ENCODE results near the gene TMEM175.

TMEM175 gene

DNA sequence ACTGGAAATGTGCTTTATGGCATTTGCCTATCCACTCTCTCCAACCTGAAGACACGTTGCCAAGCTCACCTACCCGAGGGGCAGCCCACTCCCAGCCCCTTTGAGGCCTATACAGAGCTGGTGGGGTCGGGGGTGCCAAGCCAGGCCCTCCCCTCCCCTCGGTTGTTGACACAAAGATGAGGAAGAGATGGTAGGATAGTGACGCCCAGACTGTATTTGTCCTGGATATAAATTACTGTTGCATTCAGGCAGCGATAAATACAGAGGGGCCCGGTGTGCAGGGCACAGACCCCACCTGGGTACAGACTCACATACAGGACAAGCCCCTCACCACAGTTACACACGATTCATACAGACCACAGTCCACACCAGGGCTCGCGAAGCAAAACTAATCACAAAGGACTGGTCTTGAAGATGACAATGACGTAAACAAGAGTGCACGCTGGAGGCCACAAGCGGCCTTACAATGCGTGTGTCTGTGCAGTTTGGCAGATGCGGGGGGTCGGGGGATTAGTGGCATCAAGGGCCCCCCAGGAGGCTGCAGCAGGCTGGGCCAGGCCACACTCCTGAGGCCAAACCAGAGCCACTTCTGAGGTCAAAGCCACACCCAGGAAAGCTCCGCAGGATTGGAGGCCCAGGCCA is 26.6 kb downstream of the TMEM175 start:
- DNase-seq (ENCODE audit: low read depth in 2 of 2): no peak

DNA sequence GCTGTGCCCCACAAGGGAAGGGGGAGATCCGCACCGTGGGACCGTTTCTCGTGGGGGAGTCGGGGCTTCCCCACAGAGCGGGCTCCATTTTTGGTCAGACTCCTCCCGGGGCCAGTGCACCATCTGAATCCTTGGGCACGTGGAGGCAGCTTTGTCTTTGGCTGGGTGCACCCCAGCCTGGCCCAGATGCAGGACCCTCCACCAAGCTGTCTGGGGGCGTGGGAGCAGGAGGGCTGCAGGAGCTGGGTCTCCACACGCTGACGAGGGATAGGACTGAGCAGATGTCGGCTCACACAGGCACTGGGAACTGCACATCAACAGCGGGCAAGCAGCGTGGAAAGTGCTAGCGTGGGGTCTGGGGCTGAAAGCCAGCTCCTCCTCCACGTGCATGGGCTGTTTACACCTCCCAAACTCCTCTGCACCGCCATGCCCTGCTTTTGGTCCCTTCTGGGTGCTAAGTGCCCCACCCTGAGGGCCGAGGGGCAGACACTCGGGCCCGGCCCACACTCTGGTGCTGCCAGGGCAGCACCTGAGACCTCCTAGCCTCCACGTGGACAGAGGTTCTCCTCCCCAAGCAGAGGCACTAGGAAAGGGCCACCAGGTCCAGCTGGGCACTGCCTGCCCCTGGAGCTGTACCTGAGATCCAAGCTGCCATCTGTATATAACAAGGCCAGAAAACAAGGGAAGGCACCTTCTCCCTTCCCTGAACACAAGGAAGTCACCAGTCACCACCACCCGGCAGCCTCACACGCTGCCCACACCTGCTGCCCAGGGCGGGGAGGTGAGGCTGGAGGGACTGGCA is 27.3 kb downstream of the TMEM175 start:
- no peak for DNase-seq (ENCODE audit: low read depth in 2 of 2)

DNA sequence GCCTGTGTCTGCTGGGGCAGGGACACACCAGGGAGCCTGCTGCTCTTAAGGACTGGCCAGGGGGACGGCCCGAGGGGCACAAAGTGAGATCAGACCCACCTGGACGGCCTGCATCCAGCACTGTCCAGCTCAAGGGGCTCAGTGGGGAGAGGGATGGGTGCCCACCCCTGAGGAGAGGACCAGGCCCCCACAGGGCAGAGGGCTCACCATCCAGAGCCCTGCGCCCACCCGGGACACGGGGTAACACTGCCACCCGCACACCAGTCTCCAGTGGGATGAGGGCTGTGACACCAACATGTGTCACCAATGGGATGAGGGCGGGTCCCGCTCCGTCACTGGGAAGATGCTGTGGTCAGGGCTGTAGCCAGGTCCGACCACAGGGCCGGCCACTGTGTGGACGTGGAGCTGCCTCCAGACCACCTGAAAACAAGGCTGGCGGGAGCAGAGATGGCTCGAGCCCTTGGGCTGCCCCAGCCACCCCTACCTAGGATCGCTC is 27.9 kb downstream of the TMEM175 start:
- DNase-seq (ENCODE audit: low read depth in 2 of 2): no peak

DNA sequence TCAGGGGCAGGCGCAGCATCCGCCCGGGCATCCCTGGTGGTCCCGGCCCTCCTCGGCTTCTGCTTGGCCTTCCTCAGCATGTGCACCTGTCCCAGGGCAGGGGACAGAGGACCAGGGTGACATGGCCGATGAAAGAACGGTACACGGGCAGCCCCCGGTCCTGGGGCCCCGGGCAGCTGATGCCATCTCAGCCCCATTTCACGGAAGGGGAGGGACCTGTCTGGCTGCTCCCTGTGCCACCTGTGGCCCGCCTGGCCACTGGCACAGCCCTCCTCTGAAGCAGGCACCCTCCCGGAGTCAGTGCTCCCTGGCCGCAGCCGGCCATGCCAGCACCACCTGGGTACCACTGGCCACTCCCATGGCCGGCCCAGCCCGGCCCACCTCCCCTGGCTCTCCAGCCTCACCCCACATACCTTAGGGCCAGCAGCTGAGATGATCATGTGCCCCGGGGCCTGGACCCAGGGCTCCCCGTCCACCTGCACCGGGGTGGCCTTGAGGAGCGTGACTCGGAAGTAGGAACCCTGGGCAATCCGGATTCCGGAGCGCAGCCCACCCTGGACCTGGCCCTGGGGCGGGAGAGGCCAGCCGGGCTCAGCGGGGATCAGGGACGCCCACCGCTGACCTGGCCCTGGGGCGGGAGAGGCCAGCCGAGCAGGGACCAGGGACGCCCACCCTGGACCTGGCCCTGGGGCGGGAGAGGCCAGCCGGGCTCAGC is 28.5 kb downstream of the TMEM175 start:
- DNase-seq (ENCODE audit: low read depth in 2 of 2): no peak

DNA sequence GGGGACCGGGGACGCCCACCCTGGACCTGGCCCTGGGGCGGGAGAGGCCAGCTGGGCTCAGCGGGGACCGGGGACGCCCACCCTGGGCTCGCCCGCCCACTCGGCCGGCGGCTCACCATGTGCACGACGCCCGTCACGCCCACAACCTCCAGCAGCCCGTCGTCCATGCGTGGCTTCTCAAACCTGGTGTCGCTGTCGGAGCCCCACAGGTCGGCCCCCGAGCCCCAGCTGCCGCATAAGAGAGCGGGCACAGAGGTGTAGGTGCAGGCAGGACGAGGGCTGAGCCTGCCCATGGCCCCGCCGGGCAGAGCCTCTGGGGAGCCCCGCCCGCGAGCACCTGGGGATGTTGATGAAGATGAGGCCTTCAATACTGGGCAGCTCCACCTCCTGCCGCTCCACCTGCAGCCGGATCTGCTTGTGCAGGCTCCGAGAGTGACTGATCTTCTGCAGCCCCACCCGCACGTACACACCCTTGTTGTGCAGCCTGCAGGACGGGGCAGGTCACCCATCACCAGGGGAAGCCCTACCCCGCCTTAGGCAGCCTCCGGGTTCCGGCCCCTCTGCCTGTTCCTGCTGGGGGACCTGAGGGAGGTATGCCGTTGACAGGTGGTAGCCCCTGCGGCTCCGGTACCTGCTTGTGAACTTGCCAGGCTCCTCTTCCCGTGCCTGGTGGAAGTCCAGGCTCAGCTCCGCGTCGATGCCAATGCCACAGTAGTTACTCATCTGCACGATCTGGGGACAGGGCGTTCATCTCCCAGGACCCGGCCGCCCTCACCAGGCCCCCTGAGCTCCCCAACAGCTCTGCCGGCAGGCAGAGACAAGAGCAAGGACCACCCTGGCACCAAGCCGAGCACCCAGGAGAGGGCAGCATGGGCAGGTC is 29.3 kb downstream of the TMEM175 start:
- no peak for DNase-seq (ENCODE audit: low read depth in 2 of 2)

DNA sequence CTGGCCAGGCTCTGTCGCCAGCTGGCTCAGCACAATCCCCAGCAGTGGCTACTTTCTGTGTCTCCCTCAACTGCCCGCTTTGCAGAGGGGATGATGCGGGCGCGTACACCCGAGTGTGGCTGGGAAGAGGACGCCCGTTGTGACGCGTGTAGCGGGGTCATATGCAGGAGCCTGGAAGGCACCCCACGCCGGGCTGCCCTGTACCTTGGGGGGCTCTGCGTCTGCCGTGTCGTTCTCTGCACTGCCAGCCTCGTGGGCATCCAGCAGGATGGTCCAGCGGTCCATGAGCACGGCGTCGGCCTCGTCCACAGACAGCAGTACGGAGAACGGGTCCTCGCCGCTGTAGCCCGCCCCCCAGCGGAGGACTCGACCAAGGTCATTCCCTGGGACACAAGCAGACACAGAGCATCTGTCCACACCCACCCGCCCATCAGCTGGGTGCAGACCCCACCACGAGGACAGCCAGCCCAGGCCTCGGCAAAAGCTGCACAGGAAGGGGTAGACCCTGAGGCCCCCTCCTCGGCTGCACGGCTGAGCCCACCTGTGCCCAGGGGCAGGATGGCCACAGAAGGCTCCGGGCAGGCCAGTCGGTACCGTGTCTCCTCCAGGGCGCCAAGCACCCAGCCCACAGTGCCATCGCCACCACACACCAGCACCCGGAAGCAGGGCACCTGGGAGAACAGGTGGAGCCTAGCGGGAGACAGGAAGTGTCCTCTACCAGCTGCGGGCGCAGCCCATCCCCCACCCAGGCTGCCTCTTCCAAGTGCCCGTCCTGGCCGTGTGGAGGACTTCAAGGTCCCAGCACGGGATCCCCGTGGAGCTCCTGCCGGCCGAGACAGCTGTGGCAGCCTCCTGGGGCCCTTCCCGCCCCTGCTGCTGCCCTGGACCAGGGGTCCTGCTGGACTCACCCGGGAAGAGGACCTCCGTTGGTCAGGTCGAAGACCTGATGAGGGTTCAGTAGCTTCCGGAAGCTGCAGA is 30.3 kb downstream of the TMEM175 start:
- DNase-seq (ENCODE audit: low read depth in 2 of 2): no peak

DNA sequence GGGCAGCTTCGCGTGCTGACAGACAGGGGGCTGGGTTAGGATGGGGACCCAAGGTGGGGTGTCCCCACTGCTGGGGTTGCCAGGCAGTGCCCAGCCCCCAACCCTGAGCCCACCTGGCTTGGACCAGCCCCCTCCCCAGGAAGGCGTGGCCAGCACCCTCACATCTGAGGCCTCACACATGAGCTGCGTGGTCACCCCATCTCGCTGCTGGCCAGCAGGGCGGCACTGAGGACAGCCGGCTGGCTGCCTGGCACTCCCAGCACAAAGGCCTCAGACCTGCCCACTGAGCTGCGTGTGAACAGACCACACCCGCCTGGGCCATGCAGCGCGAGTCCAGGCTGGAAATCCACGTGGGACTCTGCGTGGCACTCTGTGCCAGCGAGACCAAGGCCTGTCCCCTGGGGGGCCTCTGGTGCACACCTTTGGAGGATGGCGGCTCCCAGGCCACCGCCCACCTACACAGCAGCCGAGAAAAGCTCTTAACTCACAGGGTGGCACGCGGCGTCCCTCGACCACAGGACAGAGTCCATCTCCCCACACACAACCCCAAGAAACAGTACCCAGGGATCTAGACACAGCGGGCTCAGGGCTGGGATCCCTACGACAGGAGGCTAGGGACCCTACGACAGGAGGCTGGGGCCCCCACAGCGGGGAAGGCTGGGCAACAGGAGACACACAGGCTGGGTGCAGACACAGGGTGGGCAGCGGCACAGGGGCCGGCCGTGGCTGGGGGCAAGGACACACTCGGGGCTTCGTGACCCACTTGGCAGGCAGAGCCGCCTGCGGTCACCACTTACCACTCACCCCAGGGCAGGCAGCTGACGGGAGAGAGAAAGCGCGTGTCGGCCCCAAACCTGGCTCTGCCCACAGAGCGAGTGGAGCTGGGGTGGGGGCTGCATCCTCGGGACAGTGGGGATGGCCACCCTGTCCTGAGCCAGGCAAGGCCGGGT is 31.3 kb downstream of the TMEM175 start:
- no peak for DNase-seq (ENCODE audit: low read depth in 2 of 2)

DNA sequence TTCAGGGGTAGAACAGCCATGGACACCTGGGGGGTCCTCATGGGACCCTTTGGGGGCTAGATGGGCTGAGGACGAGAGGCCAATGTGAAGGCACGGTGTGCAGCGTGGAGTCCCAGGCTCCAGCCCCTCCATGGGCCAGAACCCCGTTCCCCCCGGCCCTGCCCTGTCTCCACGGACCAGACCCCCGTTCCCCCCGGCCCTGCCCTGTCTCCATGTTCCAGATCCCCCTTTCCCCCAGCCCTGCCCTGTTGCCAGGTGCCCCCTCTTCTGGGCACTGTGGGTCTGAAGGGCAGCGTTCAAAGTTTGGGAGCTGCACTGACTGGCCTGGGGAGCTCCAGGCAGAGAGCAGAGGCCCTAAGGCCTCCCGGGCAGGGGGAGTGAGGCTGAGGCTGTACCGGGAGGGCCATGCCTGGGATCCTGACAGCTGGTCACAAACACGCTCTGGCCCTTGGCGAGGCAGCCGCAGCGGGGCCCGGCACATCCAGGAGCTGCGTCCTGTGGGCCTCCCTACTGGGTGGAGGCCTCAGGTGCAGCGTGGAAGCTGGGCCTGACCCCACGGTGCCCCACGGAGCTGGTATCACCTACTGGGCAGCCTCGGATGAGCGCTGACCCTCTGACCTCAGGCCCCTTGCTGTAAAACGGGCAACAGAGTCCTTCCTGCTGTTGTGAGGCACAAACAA is 32.2 kb downstream of the TMEM175 start:
- no peak for DNase-seq (ENCODE audit: low read depth in 2 of 2)

DNA sequence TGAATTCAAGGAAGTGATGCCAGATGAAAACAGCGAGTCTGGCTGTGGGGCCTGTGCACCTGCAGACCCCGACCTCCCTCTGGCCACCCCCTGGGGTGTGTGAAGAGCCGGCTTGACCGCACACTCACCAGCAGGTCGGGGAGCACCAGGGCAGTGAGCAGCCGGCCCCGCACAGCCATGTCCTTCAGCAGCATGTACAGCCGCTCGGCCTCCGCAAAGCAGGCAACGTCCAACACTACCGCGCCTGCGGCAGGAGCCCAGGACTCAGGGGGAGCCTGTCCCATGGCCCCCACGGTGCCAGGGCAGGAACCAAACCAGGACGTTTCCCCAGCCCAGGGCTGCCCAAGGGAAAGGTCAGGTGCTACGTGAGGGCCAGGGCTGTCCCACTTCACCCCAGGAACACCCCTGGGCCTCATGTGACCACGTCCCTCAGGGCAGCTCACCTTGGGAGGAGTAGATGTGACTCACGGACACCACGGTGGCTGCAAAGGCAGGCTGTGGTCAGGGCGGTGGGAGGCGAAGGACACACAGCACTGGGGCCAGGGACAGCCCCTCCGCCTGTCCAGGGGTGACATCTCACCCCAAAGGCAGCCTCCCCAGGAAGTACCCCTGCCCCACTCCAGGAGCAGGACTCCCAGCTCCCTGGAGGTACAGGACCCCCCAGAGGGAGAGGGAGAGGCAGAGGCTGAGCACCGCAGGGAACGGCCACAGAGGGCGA is 32.9 kb downstream of the TMEM175 start:
- DNase-seq (ENCODE audit: low read depth in 2 of 2): no peak

DNA sequence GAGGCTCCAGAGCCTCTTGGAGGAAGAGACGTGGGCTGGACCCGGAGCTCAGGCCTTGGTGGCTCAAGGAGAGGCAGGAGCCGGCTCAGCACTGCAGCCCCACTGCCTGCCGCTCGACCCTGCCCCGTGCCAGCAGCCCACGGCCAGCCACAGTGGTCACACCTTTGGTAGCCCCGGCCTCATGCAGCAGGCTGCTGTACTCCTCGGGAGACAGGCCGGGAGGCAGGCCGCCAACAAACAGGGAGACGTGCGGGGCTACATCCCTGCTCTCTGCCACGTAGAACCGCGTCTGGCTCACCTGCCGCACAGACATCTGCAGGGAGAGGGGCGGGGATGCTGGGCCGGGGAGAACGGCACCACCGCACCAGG is 33.5 kb downstream of the TMEM175 start:
- DNase-seq (ENCODE audit: low read depth in 2 of 2): no peak

DNA sequence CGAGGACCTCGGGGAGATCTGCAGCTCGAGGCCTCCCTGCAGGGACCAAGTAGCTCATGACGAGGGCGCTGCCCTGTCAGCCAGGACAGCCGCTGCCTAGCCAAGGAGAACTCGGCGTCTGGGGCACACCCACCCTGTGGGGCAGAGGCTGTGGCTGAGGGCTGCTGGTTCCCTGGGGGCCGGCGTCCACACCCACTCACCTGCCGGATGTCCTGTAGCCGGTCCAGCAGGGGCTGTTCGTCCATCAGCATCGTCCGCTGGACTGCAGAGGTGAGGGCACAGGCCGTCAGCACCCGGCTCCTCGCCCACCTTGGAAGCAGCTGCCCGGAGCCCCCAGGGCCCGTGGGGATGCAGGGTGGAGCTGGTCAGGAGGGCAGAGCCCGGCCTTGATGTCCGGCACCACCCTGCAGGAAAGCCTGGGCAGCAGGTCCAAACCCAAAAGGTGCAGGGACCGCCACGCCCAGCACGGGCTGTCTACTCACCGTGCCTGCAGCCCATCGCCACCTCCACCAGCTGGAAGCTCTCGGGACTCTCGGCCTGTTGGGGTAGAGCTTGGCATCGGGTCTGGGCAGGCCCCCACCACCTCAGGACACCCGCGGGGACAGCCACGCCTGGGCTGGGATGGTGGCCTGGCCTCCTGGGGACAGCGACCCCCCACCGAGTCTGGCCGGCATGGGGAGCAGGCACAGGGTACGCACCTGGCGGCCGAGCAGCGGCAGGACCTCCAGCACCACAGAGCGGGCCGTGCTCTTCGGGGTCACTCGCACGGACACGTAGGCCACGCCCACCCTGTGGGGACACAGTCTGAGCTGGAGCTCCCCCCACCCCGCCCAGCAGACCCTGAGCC is 34.2 kb downstream of the TMEM175 start:
- no peak for DNase-seq (ENCODE audit: low read depth in 2 of 2)

DNA sequence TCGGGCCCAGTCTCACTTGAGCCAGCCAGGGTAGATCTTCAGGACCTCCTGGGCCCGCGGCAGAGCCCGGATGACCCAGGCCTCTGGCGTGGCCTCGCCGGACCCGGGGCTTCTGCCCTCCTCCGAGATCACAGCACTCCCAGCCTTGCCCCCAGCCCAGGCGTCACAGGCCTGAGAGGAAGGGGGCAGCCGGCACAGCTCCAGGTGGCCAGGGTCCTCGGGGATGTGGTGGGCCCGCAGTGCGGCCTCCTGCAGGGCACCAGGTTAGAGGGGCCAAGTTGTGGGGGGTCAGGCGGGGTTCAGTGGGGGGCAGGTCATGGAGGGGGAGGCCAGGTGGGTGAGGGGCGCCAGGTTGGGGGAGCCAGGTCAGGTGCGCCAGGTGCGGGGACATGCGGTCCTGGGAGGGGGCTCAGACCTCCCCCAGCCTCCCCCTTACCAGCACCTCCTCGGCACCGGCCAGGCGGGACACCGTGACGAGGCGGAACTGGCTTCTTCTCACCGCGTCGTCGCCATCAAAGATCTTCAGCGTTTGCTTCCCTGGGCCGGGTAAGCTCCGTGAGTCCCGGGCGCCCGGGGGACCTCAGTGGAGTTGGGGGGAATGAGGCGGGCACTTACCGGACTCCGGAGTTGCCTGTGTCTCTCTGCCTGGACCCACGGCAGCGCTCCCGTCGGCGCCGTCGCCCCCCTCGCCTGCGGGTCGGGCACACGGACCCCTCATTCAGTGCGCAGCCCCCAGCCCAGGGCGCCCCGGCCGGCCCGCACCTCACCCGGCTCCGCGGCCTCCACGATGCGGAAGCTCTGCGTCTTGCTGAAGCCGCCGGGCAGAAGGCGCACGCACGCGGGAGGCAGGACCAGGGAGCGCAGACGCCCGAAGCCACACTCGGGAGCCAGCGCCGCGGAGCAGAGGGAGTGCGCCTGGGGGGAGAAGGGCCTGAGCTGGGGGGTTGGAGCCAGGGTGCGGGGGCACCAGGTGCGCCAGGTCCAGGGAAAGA is 35.1 kb downstream of the TMEM175 start:
- no peak for DNase-seq (ENCODE audit: low read depth in 2 of 2)

DNA sequence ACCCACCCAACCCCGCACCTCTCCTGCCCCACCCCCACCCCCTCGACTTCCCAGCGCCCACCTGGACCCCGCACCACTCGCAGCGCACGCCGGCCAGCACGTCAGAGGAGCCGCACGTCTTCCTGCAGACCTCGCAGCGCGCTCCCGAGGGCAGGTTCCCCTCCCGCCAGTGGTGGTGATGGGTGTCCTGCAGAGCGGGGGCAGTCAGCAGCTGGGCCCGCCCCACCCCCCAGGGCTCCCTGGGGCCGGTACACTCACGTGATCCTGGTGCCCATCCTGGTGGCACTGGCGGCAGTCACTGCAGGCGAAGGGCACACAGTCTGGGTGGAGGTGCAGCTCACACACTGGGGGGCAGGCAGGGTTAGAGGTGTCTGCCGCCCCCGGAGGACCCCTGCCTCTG is 36.0 kb downstream of the TMEM175 start:
- no peak for DNase-seq (ENCODE audit: low read depth in 2 of 2)

DNA sequence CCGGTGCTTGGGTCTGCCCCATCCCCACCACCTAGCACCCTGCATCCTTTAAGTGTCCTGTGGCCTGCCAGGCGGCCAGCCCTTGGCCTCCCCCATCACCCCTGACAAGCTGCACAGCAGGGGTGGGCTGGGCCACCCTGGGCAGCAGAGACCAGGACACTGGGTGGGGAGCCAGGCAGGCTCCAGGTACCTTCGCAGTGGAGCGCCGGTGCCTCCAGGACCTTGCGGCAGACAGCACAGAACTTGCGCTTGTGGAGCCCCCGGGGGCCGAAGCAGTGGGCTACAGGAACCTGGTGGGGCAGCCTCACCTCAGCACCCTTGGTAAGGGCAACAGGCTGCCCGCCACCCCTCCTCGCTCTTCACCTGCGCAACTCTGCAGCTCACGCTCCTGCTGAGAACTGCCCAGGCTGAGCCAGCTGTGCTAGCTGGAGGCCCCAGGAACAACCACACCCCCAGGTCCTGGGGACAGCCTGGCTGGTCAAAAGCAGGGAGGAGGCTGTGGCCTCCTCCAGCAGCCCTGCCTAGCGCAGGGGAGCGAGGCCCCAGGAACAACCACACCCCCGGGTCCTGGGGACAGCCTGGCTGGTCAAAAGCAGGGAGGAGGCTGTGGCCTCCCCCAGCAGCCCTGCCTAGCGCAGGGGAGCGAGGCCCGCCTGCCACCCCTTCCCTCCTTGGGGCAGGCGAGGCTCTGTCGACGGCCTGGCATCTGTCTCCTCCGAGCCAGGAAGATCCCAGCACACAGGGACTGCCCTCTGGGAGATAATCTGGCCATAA is 36.5 kb downstream of the TMEM175 start:
- DNase-seq (ENCODE audit: low read depth in 2 of 2): no peak

DNA sequence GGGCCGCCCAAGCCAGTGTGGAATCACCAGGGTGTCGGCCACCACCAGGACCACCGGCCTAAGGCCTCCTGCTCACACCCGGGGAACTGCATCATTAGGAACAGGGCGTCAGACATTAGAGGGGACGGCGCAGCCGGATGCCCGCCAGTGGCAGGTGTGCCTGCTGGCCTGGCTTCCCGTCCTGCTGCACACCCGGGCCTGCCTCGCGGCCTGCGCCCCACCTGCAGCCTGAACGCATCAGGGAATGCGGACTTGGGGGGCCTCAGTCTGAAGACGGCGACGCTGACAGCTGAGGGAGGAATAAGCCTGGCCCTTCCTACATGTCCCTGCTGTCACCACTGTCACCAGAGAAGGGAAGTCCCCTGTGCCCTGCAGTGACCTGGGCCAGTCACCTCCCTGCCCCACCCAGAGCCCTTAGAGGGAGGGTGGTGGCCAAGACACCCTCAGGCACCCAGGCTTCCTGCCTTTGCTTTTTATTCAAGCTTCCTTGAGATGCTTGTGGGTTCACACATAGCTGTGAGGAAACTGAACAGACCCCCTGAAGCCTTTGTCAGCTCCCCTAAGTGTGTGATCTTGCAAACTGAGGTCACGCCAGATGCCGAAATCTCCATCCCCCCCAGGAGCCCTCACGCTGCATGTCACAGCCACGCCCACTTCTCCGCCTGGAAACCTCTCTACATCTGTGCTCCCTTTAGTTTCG is 37.9 kb downstream of the TMEM175 start:
- DNase-seq (ENCODE audit: low read depth in 2 of 2): no peak

All from activated CD4-positive, alpha-beta T cell treated with anti-CD3 and anti-CD28 coated beads for 24 hours (primary cell).